Measurements from ENCODE around the gene MBP.

MBP gene

DNA sequence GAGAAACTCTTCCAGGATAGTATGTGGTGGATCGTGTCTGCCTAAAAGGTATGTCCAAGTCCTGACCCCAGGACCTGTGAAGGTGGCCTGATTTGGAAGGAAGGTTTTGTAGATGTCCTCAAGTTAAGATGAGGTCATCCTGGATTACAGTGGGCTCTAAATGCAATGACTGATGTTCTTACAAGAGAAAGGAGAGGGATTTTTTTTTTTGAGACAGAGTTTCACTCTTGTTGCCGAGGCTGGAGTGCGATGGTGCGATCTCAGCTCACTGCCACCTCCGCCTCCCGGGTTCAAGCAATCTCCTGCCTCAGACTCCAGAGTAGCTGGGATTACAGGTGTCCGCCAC is 19.9 kb downstream of the MBP start:
- no peak for DNase-seq

DNA sequence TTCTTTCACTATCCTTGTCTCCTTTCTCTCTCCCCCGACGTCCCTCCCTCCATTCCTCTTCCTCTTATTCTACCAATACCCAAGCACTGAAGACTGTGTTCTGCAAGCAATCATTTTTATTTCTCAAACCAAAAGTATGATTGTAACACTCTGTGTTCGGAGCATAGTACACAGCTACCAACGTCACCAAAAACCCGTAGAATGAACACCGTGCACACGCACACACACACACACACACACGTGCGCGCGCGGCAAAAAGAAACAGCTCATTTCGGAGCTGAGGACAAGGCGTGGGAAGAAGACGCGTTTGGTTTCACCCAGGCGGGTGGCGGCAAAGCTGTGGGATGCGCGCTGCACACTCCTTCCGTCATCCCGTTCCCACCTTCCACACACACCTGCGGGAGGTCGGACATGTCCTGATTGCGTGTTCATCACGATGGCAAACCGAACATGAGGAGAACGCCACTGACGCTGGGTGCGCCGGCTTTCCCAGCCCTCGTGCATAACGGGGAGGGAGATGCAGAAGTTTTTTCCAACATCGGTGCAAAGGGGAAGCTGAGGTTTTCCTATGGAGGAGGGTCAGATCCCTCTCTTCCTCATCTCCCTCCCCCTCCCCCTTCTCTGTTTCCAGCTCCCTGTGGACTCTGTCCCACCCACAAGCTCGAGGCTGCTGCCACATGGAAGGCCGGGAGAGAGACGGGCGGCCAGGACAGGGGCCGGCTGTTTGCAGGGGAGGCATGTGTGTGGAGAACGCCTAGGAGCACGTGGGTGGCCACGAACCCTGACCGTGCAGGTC is 20.4 kb downstream of the MBP start:
- no peak for DNase-seq

DNA sequence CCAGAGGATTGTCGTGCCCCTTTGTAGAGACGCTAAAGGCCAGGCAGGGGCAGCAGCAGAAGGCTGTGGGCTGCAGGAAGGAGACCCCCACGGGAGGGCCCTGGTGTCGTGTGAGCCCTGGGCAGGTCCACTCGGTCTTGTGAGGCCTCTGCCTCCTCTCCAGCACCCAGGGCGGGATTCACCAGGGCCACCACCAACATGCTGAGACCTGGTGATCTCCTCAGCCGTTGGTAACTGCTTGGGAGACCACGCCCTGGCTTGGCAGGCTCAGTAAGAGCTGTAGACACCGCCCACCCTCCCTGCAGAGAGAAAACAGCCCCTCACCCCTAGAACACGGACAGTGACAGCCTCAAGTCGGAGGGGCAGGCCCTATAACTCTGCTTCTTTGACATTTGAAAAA is 21.1 kb downstream of the MBP start:
- no peak for DNase-seq

DNA sequence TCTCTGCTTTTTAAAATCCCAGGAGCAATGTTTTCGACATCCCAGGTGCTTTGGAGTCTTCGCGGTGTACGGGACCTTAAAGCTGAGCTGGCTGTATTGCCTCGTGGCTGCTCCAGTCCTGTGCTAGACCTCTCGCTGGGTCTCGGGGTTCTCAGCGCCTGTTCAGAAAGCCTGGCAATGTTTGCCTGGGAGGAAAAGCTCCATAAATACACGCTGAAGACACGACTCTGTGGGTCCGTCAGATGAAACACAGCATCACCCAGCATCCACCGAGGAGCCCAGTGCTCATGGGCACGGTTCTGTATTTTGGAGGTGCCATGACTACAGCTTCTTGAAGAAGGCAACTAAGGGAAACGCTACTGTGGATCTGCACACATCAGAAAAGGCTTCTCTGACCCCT is 21.6 kb downstream of the MBP start:
- no peak for DNase-seq

DNA sequence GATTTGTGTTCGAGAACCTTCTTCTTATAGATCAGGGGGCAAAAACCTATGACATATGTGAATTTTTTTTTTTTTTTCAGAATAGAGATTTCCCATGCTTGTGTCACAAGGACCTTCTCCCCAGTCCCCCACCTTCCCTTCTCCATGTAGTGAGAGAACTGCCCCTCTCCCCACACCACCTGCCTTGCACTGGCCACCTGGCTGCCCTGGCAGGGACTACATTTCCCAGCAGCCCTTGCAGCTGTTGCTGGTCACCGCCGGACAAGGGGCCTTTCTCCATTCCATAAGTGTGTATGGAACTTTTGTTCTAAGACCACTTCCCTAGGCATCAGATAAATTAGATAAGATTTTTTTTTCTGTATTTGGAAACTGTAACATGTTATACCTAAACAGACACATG is 22.2 kb downstream of the MBP start:
- no peak for DNase-seq

DNA sequence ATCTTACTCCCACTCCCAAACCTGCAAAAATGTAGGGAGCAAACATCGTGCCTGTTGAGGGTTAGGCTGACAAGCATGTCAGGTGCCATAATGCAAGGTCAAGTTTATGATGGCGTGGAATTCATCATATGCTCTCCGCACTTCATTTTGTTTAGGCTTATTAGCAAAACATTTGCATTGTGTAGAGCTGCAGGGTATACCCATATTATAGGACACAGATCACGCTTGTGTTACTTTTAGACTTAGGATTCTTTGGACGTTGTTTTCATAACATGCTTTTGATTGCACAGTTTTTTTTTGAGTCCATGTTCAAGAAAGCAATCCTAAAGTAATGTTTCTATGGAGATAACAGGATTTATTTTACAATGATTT is 22.9 kb downstream of the MBP start:
- DNase-seq = no peak

DNA sequence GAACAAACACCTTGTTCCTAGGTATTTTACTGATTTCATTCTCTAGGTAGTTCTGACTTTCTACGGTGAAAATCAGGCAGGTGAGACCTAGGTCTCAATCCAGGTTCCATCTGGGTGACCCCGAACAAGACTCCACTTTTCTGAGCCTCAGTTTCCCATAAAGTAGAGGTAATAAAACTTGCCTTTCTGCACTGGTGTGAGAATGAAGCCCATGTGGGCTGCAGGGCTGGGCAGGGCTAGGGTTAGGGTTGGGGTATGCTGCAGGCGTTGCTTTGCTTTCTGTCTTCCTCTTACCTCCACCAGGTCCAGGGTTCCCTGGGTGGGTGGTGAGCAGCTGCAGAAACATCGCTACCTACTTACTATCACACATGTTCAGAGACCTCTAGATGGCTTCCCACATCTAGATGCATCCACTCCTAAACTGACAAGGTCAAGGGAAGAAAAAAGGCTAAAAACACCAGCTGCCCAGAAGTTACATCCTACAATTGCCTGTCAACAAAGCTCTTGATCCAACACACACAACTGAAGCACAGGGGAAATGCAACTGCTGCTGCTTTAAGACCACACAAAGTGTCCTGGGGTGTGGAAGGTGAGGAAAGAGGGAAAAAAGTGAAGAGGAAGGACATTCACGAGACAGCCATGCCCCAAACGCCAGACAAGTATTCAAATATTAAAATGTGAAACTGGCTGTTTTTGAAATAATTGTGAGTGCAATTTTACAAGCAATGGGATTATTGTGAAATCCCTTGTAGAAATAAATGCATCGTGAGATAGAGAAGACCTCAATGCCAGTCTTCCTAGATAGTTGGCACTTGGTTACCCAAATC is 23.5 kb downstream of the MBP start:
- DNase-seq = no peak

DNA sequence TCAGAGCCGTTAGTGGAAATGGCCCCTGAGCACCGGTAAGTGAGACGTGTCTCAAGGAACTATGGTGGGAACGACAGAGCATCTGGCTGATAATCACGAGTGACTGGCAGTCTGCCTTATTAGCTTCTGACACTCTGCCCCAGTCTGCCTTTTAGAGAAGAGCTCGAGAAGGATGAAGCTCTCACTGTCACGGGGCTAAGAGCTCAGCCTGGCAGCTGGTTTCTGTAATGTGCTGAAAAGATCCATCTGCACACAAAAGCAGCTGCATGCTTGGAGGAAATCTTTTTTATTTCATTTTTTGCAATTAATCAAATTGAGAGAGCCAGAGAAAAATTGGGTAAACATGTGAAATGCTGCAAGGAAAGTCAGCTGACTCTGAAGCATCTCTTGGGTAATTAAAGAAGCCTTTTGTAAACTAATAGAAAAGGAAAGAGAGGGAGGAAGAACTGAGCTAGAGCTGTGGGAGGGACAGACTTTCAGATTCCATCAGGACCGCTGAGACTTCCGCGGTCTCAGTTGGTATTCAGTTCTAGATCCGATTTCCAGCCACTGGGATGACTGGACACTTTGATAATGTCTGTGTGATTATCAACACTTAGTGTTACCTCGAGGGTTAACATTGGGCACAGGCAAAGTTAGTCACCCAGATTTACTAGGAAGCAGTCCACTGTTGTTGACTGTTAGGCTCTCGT is 24.4 kb downstream of the MBP start:
- no peak for DNase-seq

DNA sequence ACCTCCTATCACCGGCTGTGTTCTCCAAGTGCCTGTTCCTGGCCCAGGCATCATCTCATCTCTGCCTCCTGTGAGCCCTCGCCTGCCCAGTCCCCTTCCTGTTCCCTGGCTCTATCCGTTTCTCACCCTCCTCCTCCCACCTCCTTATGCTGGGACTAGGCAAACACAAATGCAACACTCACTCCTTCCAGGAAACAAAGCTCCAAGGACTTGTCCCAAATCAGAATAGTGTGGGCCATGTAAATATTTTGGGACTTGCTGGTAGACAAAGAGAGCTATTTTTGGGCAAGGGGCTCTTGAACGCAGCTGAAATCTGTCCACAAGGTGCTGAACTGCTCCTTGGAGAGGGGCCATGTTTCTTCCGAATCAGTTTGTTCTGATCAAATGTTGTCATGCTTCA is 25.3 kb downstream of the MBP start:
- no peak for DNase-seq

DNA sequence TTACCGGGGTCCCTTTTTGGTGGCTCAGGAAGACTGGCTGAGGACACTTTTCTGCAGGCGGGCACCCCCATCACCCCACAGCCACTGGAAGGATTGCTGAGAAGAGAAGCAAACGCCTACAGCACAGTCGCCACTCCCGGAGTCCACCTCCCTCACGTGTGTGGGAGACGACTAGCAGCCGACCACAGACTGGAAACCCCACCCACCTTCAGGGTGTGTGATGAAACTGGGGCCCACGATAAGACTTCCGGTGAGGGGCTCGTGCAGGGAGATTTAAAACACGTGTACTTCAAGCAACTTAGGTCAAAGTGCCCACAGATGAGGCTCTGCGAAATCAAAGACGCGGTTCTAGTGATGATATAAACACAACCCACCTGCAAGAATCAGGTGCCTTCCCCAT is 26.3 kb downstream of the MBP start:
- DNase-seq = no peak

DNA sequence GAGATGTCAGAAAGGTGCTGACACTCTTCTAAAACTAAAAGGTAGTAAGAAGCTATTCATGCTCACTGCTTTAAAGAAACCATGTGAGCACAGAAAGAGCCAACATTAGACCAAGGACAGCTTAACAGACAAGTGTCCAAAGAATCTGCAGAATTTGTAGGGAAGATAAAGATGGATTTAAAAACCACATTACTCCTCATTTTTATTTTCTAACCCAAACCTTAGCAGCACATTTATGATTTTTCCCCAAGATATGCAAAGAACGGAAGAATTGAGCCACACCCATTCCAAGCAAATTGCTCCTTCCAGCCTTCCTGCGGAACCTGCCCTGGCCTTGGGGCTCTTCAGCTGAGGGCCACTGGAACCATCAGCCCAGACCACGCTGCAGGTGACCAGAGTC is 26.9 kb downstream of the MBP start:
- DNase-seq = no peak

DNA sequence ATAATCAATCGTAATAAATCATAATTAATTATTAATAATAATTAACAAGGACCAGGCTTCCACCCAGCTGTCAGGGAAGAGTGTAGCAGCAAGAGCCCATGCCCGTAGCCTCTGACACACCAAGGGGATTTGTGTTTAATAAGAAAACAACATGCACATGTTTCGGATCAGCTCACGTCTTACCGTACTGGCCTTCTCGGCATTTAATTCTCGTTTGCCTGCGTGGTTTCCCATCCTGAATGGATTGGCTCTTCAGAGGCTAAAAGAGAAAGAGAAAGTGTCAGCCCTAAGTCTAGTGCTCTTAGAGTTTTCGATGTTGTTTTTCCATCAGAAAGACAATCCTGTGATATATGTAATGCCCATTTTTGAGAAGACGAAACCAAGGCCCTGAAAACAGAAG is 27.6 kb downstream of the MBP start:
- no peak for DNase-seq

DNA sequence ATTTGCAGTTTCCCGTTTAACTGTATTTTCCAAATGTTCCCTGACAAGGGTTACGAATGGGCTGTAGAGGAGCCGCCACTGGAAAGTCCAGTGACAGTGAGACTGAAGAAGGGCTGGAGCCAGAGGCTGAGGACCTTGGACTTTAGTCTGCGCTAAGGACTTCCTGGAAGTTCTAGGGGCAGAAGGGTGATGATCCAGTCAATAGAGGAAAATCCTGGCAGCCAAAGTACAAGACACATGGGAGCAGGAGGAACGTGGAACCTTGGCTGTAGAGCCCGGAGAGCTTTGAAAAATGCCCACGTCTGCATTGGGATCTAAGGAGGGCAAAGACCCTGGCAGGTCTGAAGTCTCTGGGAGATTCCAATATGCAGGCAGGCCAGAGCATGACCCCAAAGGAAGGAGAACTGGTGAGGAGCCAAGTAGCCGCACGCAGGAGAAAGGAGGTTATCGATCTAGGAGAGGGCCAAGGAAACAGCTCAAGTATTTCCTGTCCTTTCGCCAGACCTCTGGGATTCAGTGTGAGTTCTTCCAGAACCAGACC is 28.5 kb downstream of the MBP start:
- DNase-seq = no peak

DNA sequence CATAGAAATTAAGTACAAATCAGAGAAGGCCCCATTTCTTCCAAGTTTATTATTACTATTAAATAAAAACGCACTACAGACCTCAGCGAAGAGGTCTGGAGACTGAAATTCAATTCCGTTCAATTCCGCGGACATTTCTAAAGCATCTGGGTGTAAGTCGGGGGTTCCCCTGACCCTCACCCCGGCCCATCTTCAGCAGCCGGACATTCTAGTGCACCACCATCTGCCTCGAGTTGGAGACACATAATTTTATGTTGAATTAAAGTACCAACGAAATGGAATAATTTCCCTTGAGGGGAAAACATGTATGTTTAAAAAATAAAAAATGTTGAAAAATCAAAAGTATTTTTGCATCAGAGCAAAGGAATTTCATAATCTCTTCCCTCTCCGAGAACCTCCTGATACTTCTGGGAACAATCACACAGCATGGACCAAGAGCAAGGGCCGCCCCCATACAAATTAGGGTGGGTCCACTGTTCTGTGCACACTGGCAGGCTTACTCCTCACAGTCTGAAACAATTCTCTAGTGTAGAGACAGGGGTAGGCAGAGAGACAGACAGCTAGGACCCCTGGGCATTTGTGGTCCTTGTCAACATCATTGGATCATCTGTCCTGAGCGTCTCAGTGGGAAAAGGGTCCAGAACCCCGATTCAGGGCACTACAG is 29.3 kb downstream of the MBP start:
- no peak for DNase-seq

DNA sequence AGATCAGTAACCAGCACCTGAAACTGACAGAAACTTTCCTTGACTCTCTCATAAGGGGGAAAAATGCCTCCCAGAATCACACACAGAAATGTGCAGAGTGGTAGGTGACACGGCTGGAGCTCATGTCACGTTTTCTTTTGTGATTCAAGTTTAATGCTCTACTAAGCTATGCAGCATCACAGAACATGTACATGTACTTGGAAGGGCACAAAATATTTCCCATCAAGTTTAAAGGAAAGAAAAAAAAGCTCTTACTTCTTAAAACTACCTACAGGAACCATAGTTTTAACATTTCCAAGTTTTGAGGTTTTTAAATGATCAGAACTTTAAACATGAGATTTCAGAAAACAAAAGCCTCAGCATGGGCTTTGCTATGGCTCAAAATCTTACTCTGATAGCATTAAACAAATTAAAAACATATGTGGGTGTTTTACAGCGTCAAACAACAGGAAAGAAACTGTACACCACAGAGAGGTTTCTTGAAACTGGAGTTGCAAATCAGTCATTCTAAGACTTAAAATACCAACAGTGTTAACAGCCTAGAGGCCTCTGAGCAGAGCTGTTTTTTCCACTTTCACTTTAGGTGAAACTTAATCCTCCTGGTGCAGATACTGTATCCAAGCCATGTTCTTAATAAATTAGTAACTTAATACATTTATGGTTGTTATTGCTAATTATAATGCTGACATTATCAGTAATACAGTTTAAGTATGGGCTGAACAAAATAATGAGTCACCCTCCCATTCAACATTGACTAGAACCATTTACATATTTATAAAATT is 30.1 kb downstream of the MBP start:
- DNase-seq = no peak

DNA sequence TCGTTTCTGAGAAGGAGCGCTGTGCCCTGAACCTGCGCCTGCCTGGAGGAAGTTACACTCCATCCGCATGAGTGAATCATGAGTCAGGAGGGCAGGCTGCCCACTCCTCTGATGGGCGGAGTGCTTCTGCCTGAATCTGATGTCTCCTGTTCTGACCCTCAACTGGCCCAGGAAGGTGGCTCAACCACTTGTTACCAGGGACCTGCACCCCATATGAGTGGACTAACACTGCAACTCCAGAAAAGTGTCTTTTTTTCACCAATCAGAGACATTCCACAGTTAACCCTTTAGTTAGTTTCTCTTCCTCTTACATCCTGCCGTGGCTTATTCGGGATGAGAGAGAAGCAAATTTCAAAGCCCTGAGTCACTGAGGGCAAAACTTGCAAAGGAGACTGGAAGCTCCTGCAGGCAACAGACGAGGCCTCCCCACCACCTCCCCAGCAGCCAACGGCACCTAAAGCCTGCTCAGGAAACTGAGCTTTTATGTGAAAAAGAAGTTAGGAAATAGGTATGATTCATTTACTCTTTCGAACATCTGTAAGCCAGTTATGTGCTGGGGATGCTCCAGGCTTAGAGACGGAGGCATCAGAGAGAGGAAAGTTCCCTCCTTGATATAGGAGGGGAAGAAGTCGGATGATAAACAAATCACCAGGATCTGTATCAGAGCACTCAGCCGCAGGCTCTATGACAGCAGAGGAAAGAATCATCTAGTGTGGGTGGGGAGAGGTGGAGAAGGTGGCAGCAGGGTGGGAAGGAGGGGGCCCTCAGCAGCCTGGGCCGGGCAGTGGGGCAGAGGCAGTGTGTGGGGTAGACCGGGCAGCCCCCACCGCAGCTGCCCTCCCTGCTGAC is 30.9 kb downstream of the MBP start:
- no peak for DNase-seq

DNA sequence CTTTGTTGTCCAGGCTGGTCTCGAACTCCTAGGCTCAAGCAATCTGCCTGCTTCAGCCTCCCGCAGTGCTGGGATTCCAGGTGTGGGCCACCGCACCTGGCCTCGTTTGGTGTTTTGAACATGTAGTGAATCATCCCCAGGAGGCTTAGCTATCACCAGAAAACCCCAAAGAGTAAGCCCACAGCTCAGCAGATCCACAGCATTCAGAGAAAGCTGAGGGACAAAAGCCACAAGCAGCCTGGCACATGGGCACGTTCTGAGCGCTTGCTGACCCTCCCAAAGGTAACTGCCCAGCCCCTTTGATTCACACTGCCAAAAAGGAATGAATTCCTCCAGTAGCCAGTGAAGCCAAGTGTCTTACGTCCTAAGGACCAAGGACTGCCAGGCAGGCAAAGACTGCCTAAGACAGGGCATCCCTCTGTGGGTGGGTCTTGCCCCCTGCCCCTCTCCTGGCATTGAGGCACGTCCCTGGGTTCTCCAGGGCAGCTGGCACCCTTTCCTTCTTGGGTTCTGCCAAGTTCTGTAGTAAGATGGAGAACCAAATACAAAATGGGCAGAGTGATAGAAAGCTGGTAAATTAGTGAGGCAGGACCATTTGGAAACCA is 31.7 kb downstream of the MBP start:
- DNase-seq = no peak

DNA sequence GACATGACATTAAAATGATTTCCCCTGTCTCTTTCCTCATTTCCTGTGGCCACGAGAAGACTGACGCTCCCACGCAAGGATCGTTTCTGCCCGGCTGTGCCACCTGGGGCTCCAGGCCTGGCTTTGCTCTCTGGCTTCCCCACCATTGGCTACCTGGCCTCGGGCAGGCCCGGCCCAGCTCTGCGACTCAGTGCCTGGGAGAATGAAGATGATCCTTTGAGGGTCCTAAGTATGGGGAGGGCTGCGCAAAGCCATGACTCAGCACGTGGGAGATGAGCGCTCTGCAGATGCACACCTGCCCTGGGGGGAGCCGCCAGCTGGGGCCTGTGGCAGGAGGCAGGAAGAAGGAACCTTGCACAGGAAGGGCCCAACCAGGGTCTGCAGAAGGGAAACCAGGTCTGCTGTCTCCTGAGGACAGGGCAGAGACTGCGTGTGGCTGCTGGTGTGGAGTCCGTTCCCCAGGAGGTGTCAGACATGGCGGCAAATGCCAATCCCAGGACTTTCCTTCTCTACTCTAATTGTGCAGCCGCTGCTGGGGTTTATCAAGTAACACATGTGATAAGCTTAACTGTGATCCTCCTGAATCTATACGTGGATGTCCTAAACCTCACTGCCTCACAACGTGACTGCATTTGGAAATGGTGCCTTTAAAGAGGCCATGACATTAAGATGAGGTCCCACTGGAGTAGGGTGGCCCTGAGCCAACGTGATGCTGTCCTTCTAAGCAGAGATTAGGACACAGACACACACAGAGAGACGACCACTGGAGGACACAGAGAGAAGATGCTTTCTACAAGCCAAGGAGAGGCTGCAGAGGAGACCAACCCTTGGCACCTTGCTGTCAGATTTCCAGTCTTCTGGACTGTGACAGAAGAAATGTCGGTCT is 32.9 kb downstream of the MBP start:
- DNase-seq = no peak

DNA sequence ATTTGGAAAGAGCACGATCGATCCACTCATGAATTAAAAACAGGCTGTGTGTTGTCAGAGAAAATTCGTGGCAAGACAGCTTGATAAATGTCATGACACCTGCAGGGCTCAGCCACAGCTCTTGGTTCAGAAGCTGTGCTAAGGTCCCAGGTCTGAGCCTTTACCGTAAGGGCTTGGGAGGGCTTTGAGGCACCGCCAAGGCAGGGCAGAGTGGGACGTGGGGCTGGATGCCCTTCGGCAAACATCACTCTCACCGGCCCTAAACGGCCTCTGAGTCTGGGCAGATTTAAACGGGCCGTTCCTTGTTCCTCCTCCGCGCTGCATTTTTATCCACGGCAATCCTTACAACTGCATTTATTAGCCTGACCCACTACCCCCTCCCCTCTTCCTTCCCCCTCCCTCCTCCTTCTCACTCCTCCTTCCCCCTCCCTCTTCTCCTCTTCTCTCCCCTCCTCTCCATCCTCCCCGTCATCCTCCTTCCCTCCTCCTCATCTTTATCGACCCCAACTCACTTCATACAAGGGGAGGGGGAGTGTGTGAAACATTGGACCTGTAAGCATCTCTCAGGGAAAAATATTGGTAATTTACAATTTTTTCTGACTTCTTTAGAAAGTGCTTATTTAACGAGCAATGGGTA is 33.9 kb downstream of the MBP start:
- DNase-seq = no peak
